Measurements from ENCODE around the gene TRIM63. TPM values are rescaled to one million over a fixed set of nuclear protein-coding genes. Genes with fewer than 3 reads are reported as not detected.

TRIM63 gene
- polyA plus RNA-seq, 2 of the 4 experiments (the other 2 are of a cell fraction) = not detected

- Histone ChIP-seq H3K4me3 (no peak overlapping the region), H3K4me2 (no peak overlapping the region), H3K9me3 (no peaks in the 10 kb centered on the region), H3K4me1 (no peaks in the 10 kb centered on the region), H3K27ac (no peak overlapping the region)
- 47% methylated on average over 9 of the region's 16 CpGs for WGBS (ENCODE audit: missing lambda C conversion rate)
- FAIRE-seq (no peak), DNase-seq (ENCODE audit: low read depth in 1 of 2, low spot score in 1 of 2) (no peak), ATAC-seq (no peak)
- TF ChIP-seq HOXA7 (CRISPR knock-in tag; IDR thresholded peaks at IDR 0.05) (no peak), REST (IDR thresholded peaks at IDR 0.05) (no peak), SMC3 (IDR thresholded peaks at IDR 0.05) (no peak), ZNF302 (CRISPR knock-in tag; IDR thresholded peaks at IDR 0.05) (no peak), HMGXB4 (CRISPR knock-in tag; IDR thresholded peaks at IDR 0.05; ENCODE audit: borderline replicate concordance) (no peak), NR3C1 (IDR thresholded peaks at IDR 0.05) (no peak), ATOH8 (CRISPR knock-in tag; IDR thresholded peaks at IDR 0.05; ENCODE audit: low read depth) (no peak), JUNB (IDR thresholded peaks at IDR 0.05) (no peak), CBX8 (IDR thresholded peaks at IDR 0.05) (no peak), HES2 (IDR thresholded peaks at IDR 0.05) (no peak), ESRRA (IDR thresholded peaks at IDR 0.05; ENCODE audit: borderline replicate concordance, low read length) (no peak), RNF2 (IDR thresholded peaks at IDR 0.05; ENCODE audit: borderline replicate concordance, low read depth) (no peak), HOXB5 (CRISPR knock-in tag; IDR thresholded peaks at IDR 0.05) (no peak), NFE2L2 (conservative IDR thresholded peaks at IDR 0.05; ENCODE audit: low read length) (no peak), TFCP2L1 (CRISPR knock-in tag; IDR thresholded peaks at IDR 0.05) (no peak)
- POLR2A ChIA-PET = no interaction called here
- CTCF ChIA-PET = interaction anchor here (0.6 to 2.4 kb wide), 9 partner anchors 9 to 400 kb away, joined by 3 to 7 read pairs (median 4); no protein-coding TSS in a partner anchor
Measured at GRCh38 chr1:26053718-26054560, 13.5 kb downstream of the TRIM63 start.

GRCh38 chr1:26050248-26050640 lies 17.2 kb downstream of the TRIM63 start:
- WGBS (ENCODE audit: missing lambda C conversion rate) = 81% methylated on average over 6 of the region's 6 CpGs
- H3K4me3 ChIP-seq = no peak overlapping the region
- DNase-seq (ENCODE audit: low read depth in 1 of 2, low spot score in 1 of 2) = no peak
- ChIA-PET CTCF (interaction anchor here (1.8 kb wide), 1 partner anchor 14 kb away, joined by 5 read pairs; no protein-coding TSS in a partner anchor), POLR2A (no interaction called here)
- no peak for FAIRE-seq
- TF ChIP-seq RFX5 (IDR thresholded peaks at IDR 0.05) = no peak
- no peak for TF ChIP-seq FOSL2 (IDR thresholded peaks at IDR 0.05)
- TF ChIP-seq FOSL2 (CRISPR knock-in tag; IDR thresholded peaks at IDR 0.05) = no peak
- TF ChIP-seq EHF (CRISPR knock-in tag; IDR thresholded peaks at IDR 0.05) = no peak
- no peak for TF ChIP-seq CHD4 (IDR thresholded peaks at IDR 0.05; ENCODE audit: borderline replicate concordance)
- no peak for TF ChIP-seq MYC (IDR thresholded peaks at IDR 0.05; ENCODE audit: borderline replicate concordance, low read length)
- TF ChIP-seq PHF8 (IDR thresholded peaks at IDR 0.05; ENCODE audit: borderline replicate concordance, low read depth) = no peak
- TF ChIP-seq USF2 (IDR thresholded peaks at IDR 0.05) = no peak
- no peak for TF ChIP-seq CTCF (IDR thresholded peaks at IDR 0.05)
- TF ChIP-seq PBX3 (IDR thresholded peaks at IDR 0.05) = no peak
- no peak for TF ChIP-seq NFE2L2 (conservative IDR thresholded peaks at IDR 0.05; ENCODE audit: low read length)
- TF ChIP-seq KDM5A (IDR thresholded peaks at IDR 0.05) = no peak
- TF ChIP-seq EHMT2 (IDR thresholded peaks at IDR 0.05; ENCODE audit: low read depth) = no peak
- no peaks in the 10 kb centered on the region for H3K9me3 ChIP-seq
- no peak overlapping the region for H3K27ac ChIP-seq
- peaks cover 4% of the 10 kb centered on the region; the same call in 1 of the 3 replicates for H3K4me1 ChIP-seq
- no peak overlapping the region for H3K4me2 ChIP-seq
- no peak for ATAC-seq
